Hepatocyte (in vitro differentiated cells): ENCODE data around the gene CLIC5.

Experiments
- CTCF ChIP-seq: fragments of 200-600 bp; sonication (generic); IDR thresholded peaks from 2 replicates; pipeline ENCODE4 v1.5.1; 2016; ENCODE audit warnings: antibody characterized with exemption, mild to moderate bottlenecking; ENCODE audit not compliant: poor library complexity
- EZH2 ChIP-seq: fragments of 200-600 bp; sonication (generic); IDR thresholded peaks from 2 replicates; pipeline ENCODE4 v1.6.1; 2016; ENCODE audit warnings: antibody characterized with exemption, mild to moderate bottlenecking, borderline replicate concordance
- EZH2phosphoT487 ChIP-seq: fragments of 200-600 bp; sonication (generic); IDR thresholded peaks from one replicate; pipeline ENCODE4 v1.6.1; 2018; ENCODE audit warnings: antibody characterized with exemption, mild to moderate bottlenecking, low read depth, moderate library complexity; ENCODE audit not compliant: unreplicated experiment, severe bottlenecking

GRCh38 chr6:45930420-45931040 lies 85.1 kb downstream of the CLIC5 start:
- TF ChIP-seq EZH2 (no peak), CTCF (peak; percentile 97), EZH2phosphoT487 (no peak)
